NCI-H146 treated with DMSO at 0.1 percent for 48 hours (cell line): ENCODE data around the gene PDZD2.
"Not testable (repeated sequence)": the region's sequence is repeated elsewhere in the genome, so short reads cannot be mapped to it uniquely, and the experiment has no call there.

Experiments used
- DNase-seq: peaks from one replicate; lab custom pipeline; 2025; ENCODE audit not compliant: unreplicated experiment; lab: John Stamatoyannopoulos, UW

Gene PDZD2

GRCh38 chr5:32090755-32091128 is 451.8 kb downstream of the PDZD2 start:
- no peak for DNase-seq

- peak; percentile 35 for DNase-seq
Observed at GRCh38 chr5:32092938-32093812, 454.2 kb downstream of the PDZD2 start.

- no peak for DNase-seq
Observed at GRCh38 chr5:32094691-32095090, 455.8 kb downstream of the PDZD2 start.

GRCh38 chr5:32095261-32095671 is 456.3 kb downstream of the PDZD2 start:
- no peak for DNase-seq

- no peak for DNase-seq
Observed at GRCh38 chr5:32096891-32097595, 458.1 kb downstream of the PDZD2 start.

GRCh38 chr5:32098291-32098690 is 459.4 kb downstream of the PDZD2 start:
- DNase-seq, result no peak

GRCh38 chr5:32098890-32099310 is 460.0 kb downstream of the PDZD2 start:
- DNase-seq, result no peak

DNA sequence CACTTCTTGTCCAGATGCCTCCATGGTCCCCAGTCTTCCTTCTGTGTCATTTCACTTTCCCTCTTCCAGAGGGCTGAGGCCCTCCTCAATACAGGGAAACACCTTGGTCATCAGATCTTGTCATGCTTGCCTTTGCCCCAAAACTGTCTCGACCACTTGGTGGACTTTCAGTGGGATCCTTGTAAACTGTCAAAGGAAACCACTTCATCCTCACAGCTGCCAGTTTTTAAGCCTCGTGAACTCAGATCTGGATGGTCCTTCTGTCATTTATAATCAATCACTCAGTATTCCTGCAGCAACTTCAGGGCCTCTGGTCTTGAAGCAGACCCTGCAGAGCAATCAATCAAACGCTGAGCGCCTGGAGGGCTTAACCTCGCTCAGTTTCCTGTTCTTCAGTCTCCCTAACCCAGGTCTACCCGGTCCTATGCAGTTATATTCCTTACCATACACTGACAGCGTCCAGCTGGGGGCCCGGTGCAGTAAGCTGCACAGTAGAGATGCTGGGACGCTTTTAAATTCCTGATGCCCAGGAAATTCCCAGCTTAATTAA is 460.6 kb downstream of the PDZD2 start:
- DNase-seq, result no peak

- no peak for DNase-seq
Observed at GRCh38 chr5:32100230-32100629, 461.3 kb downstream of the PDZD2 start.

DNA sequence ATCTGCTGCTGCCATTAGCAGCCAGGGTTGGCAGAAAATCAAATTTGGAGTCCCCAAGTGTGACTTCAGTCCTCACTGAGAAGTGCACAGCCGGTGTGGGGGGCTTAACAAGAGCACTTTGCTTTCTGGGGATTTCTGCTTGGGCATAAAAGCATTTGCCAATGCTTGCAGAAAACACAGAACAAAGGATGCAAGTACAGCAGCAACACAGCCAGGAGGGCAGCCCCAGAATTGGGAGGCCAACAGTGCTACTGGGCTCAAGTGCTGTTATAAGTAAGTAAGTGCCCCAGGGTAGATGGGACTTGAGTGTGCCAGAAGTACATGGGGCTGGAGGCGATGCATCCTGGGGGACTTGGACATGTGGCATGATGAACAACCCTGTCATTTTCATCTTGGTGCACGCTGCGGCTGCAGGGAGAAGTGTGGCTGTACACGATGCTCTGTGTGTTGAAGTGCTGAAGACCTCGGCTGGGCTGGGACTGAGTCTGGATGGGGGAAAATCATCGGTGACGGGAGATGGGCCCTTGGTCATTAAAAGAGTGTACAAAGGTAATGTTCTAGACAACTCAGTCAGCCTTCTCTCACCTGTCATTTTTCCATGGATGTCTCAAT is 461.9 kb downstream of the PDZD2 start:
- no peak for DNase-seq

DNA sequence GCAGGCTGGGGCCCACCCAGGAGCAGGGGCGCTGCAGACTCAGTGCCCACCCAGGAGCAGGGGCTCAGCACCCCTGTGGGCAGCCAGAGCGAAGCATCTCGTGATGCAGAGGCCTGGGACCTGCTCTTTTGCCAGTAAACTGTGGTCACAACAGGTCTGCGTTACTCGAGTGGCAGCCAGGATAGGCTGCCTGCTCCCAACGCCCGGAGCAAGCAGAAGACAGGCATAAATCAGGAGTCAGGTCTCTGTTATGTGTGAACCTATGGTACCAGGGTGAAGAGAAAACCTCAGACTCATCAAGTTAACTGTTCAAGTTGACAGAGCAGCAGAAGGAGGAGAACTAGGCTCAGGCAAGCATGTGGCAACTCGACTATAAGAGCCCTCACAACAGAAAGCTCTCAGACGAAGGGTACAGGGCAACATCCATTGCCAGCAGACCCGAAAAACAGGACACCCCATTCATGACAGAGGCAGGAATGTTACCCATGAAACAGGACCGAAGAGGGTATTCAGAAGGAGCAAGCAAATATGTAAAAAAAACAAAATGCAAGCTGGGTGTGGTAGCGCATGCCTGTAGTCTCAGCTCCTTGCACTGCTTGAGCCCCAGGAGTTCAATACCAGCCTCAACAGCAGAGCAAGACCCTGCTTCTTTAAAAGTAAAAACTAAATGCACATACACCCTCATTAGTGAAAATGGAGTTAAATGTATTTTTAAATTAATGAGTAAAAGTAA is 463.5 kb downstream of the PDZD2 start:
- no peak for DNase-seq

DNA sequence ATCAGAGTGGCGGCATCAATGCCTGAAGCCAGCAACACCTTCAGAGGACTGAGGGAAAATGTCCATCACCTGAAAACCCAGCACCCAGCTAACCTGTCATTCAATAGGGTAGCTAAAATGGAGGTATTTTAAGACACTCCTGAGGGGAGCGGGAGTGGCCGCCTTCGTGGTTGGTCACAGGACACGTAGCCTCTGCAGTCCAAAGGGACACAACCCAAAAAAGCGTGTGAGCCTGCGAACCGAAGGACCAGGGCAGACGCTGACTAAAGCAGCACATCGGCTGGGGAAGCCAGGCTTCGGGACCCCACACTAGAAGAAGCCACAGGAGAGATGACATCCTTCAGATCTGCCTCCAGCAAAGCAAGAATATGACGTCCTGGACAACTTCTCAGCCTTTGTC is 464.6 kb downstream of the PDZD2 start:
- DNase-seq, result no peak

- no peak for DNase-seq
Observed at GRCh38 chr5:32107291-32107690, 468.4 kb downstream of the PDZD2 start.

DNA sequence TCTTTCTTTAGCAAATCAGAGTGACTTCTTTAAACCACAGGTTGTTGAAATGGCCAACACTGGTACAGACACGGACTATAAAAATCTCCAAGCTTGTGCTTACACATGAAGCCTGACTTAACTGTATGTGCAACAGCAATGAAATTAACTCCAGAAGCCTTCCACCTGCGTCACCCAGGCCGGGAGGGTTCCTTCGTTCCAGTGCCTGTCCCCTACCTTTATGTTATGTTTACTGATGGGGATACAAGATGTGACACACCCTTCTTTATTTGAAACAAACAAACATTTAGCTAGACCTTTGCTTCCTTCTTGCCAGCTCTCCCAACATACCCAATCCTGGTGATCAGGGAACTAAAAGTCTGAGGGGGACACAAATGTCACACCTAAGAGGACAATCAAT is 469.2 kb downstream of the PDZD2 start:
- no peak for DNase-seq

- DNase-seq, result no peak
Observed at GRCh38 chr5:32109236-32109635, 470.3 kb downstream of the PDZD2 start.

GRCh38 chr5:32110111-32110696 is 471.3 kb downstream of the PDZD2 start:
- no peak for DNase-seq

DNA sequence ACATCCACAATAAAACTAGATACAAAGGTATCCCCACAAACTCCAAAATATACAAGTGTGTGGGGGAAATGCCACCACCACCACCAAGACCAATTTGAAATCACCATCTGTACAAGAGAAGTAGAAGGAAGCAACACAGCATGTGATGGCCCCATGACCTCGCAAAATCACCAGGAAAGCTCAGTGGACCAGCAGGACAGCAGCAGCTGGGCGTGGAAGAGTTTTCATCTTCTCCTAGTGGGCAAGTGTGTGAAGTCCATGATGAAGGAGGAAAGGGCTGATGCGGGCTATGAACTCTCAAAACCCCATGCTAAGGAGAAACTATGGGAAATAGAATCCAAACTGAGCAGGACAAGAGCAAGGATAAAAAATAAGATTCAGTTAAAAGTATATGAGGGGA is 477.1 kb downstream of the PDZD2 start:
- DNase-seq, result no peak

GRCh38 chr5:32116574-32117313 is 477.8 kb downstream of the PDZD2 start:
- no peak for DNase-seq

- DNase-seq, result not testable (repeated sequence)
Observed at GRCh38 chr5:32118922-32119321, 480.0 kb downstream of the PDZD2 start.
